ENCODE measurements around the gene NCAPH2.

- TF ChIP-seq CTCF (IDR thresholded peaks at IDR 0.05) = no peak
- TF ChIP-seq ZFX (IDR thresholded peaks at IDR 0.05; ENCODE audit: borderline replicate concordance) = no peak
Observed at GRCh38 chr22:50473855-50474671, 34.0 kb upstream of the NCAPH2 start.
